Neuron (in vitro differentiated cells): ENCODE data around the gene ZNF106.

Source experiments
- H2AFZ ChIP-seq: one replicate; pipeline ENCODE4 v1.6.1; 2013; ENCODE audit warnings: low read depth, mild to moderate bottlenecking, inconsistent platforms, low read length, moderate library complexity
- H3K27me3 ChIP-seq: one replicate; pipeline ENCODE4 v1.6.1; 2013; ENCODE audit warnings: low read length; ENCODE audit not compliant: insufficient read depth
- H3K36me3 ChIP-seq: one replicate; pipeline ENCODE4 v1.6.1; 2013; ENCODE audit warnings: low read length; ENCODE audit not compliant: insufficient read depth
- H3K4me1 ChIP-seq: one replicate; pipeline ENCODE4 v1.6.1; 2013; ENCODE audit warnings: low read length; ENCODE audit not compliant: insufficient read depth
- H3K4me3 ChIP-seq: 2 replicates; pipeline ENCODE4 v1.5.1; 2013; ENCODE audit warnings: mild to moderate bottlenecking, low read length, moderate library complexity
- H3K9me3 ChIP-seq: one replicate; pipeline ENCODE4 v1.6.1; 2013; ENCODE audit warnings: low read length

Gene ZNF106

DNA sequence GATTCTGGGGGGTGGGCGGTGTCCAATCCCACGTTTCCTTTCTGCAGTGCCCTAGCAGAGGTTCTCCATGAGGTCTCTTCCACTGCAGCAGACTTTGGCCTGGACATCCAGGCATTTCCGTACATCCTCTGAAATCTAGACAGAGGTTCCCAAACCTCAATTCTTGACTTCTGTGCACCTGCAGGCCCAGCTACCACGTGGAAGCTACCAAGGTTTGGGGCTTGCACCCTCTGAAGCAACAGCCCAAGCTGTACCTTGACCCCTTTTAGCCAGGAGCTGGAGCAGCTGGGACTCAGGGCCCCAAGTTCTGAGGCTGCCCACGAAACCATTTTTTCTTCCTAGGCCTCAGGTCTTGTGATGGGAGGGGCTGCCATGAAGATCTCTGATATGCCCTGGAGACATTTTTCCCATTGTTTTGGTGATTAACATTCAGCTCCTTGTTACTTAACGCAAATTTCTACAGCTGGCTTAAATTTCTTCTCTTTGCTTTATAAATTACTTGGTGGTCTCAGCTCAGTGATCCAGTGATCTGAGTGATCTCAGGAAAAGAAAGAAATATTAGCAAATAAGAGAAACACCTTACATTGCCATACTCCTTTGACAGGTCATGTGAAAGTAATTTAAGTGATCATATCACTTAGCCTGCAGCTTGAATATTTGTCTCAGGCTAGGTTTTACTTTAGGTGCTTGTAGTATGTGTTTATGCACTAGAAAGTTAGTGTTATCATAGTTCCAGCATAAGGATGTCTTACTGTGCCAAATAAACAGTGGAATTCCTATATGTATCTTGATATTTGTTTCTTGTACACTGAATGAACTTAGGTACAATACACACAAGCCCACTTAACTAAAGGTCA lies 7.5 kb upstream of the ZNF106 start:
- no peaks in the 10 kb centered on the region for H3K36me3 ChIP-seq
- H2AFZ ChIP-seq, result no peak overlapping the region
- no peak overlapping the region for H3K4me3 ChIP-seq
- H3K27me3 ChIP-seq, result no peaks in the 10 kb centered on the region
- H3K4me1 ChIP-seq, result peaks cover 10% of the 10 kb centered on the region
- H3K9me3 ChIP-seq, result no peaks in the 10 kb centered on the region

DNA sequence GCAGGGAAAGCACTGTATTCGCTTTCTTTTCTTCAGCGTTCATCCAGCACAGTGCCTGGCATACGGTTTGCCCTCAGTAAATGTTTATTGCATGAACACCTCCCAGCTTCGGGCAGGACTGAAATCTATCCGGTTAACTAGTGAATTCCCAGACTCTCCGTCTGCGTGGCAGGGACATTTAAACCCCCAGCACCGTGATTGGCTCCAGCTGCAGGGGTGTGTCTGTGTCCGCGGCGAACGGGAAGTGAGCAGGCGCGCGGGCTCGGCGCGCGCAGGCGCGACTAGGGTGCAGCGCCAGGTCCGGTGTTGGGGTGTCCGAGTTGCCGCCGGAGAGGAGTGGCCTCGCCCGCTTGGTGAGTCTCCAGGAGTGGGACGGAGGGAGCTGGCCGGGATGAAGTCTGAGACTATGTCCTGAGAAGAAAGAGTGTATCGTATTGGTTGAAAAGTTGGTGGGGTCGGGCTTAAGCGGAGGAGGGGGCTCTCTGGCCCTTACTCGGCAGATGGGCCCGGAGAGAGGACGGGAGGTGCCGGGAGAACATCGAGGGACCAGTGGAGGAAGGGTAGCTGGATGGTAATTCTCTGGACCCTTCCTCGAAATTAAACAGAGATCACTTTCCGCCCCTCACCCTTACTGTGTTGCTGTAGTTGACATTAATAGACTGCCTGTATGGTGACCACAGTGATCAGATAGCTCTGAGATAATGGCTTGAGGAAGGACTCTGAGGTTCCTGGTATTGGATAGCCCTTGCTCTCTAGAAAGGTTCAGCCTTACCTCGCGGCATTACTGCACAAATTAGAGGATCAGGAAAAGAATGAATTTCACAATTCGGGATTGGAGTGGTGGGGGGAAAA lies 4.6 kb upstream of the ZNF106 start, which contains the start of gene SNAP23:
Gene SNAP23, plus strand, starts transcription at position 274 of the 852 bp plus-strand sequence. CDS start 16,213 bp downstream, outside the sequence.
- peak within 1 kb of the TSS; percentile 30 for H2AFZ ChIP-seq
- peaks cover 10% of the 10 kb centered on the region for H3K4me1 ChIP-seq
- H3K27me3 ChIP-seq, result no peaks in the 10 kb centered on the region
- no peaks in the 10 kb centered on the region for H3K9me3 ChIP-seq
- H3K36me3 ChIP-seq, result no peaks in the 10 kb centered on the region
- H3K4me3 ChIP-seq, result peak within 1 kb of the TSS; percentile 68

DNA sequence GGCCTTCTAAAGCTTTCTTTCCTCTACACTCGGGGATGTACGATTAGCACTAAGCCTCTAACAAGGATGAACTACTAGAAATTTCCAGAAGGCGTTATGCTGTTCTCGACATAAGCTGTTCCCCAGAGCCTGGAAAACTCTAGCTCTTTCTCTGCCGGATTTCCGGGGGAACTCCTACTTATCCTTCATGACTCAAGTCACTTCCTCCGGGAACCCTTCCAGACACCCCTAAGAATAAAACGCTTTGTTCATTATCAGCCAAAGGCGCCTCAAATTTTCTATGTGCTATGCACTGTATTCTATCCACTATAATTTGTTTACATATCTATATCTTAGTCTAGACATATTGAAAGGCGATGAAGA lies 4.0 kb upstream of the ZNF106 start:
- H3K4me3 ChIP-seq, result peak overlapping the region; percentile 68
- no peaks in the 10 kb centered on the region for H3K9me3 ChIP-seq
- no peaks in the 10 kb centered on the region for H3K27me3 ChIP-seq
- H3K36me3 ChIP-seq, result no peaks in the 10 kb centered on the region
- H2AFZ ChIP-seq, result peak overlapping the region; percentile 30
- H3K4me1 ChIP-seq, result peaks cover 12% of the 10 kb centered on the region

DNA sequence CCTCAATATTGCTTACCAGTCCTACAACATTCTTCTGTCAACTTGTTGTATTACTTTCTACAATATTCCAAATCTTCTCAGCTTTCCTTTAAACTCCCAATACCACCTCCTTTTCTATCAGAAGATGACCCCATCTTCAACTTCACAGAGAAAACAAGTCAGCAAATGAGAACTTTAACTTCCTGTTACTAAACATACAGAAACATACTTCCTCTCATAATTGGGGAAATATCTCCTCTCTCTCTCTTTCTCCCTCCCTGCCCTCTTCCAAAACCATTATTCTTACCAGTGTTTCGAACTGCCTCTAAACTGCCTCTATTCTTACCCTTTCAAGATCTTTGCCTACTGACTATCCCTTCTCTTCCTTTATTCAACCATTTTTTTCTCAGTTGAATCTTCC lies 2.7 kb upstream of the ZNF106 start:
- Histone ChIP-seq H3K9me3 (no peaks in the 10 kb centered on the region), H2AFZ (no peak overlapping the region), H3K4me3 (no peak overlapping the region), H3K4me1 (peaks cover 12% of the 10 kb centered on the region), H3K36me3 (no peaks in the 10 kb centered on the region), H3K27me3 (no peaks in the 10 kb centered on the region)

DNA sequence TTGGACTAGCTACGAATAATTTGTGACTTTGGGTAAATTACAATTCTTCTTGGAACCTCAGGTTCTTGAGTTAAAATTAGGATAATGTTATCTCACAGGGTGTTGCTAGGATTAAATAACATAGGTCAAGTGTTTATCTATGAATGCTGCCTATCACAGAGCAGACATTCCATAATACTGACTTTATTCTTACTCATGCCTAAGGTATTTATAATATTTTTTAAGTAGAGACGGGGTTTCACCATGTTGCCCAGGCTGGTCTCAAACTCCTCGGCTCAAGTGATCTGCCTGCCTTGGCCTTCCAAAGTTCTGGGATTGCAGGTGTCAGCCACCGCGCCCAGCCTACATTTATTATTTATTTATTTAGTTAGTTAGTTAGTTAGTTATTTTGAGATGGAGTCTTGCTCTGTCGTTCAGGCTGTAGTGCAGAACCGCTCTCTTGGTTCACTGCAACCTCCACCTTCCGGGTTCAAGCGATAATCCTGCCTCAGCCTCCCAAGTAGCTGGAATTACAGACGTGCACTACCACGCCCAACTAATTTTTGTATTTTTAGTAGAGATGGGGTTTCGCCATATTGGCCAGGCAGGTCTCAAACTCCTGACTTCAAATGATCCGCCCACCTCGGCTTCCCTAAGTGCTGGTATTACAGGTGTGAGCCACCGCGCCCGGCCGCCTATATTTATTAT lies 741 bp upstream of the ZNF106 start:
- H2AFZ ChIP-seq, result peak overlapping the region; percentile 85
- no peaks in the 10 kb centered on the region for H3K36me3 ChIP-seq
- no peaks in the 10 kb centered on the region for H3K9me3 ChIP-seq
- no peaks in the 10 kb centered on the region for H3K27me3 ChIP-seq
- H3K4me1 ChIP-seq, result peaks cover 11% of the 10 kb centered on the region
- peak overlapping the region; percentile 90 for H3K4me3 ChIP-seq

DNA sequence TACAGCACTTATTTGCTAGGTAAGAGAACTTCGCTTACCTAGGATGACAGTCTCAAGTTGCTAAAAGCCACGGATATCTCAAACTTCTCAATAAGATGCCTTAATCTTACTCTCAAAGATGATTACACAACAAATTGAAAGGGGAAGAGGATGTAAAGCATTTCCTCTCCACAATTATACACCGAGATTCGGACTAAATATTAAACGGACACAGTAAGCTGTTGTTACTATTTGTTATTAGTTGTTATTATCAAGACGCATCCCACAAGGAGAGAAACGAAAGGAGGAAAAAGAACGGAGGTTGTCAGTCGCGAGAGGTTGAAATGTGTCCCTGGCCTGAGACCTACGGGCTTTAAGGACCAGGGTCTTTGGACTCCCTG lies 660 bp downstream of the ZNF106 start:
- H3K4me1 ChIP-seq, result peaks cover 7% of the 10 kb centered on the region
- H3K9me3 ChIP-seq, result no peaks in the 10 kb centered on the region
- peak overlapping the region; percentile 85 for H2AFZ ChIP-seq
- H3K36me3 ChIP-seq, result no peaks in the 10 kb centered on the region
- H3K27me3 ChIP-seq, result no peaks in the 10 kb centered on the region
- peak overlapping the region; percentile 90 for H3K4me3 ChIP-seq

DNA sequence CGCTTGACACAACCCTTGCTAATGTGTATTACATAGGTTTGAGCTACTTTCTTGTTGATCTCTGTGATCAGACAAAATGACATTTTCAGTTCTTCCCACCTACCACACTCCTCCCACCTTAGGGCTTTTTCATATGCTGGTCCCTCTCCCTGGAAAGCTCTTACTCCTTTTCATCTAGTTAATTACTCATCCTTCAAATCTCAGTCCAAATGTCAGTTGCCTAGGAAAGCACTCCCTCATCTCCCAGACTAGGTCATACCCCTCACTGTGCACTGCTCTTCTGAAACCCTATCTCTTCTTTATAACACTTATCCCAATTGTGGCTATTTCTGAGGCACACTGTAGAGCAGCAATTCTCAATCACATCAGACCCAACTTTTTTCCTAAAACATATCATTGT lies 7.3 kb downstream of the ZNF106 start:
- no peak overlapping the region for H2AFZ ChIP-seq
- H3K27me3 ChIP-seq, result no peaks in the 10 kb centered on the region
- H3K4me3 ChIP-seq, result no peak overlapping the region
- H3K36me3 ChIP-seq, result no peaks in the 10 kb centered on the region
- no peaks in the 10 kb centered on the region for H3K9me3 ChIP-seq
- no peaks in the 10 kb centered on the region for H3K4me1 ChIP-seq

DNA sequence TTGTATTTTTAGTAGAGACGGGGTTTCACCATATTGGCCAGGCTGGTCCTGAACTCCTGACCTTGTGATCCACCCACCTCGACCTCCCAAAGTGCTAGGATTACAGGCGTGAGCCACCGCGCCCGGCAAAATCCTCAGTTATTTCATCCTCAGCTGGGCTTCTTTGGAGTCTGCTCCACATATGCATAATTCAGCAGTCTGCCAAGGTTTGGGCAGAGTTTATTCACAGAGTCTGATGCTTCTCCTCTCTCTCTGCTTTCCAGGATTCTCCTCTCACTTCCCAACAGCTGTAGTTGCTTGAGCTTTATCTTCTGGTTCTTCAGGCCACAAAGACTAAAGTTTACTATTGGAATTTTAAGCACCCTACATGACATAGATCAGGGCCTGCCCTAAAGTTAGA lies 8.2 kb downstream of the ZNF106 start:
- no peak overlapping the region for H2AFZ ChIP-seq
- H3K4me1 ChIP-seq, result no peaks in the 10 kb centered on the region
- no peaks in the 10 kb centered on the region for H3K27me3 ChIP-seq
- no peaks in the 10 kb centered on the region for H3K36me3 ChIP-seq
- no peaks in the 10 kb centered on the region for H3K9me3 ChIP-seq
- H3K4me3 ChIP-seq, result no peak overlapping the region

DNA sequence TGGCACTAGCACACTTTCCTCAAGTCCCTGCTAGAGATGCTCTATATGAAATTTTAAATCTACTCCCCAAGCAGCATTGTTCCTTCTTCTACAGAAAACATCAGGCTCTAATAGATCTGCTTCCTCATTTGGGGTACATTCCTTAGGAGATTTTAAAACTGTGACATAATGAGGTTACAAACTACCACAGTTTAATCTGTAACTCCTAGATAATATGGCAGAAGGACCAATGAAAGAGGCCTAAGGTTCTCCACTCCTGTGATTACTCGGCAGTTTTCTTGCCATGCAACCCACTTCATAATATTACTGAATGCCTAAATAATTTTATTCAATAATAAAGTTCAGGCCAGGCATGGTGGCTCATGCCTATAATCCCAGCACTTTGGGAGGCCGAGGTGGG lies 16.1 kb downstream of the ZNF106 start:
- Histone ChIP-seq H2AFZ (no peak overlapping the region), H3K4me3 (no peak overlapping the region), H3K9me3 (no peaks in the 10 kb centered on the region), H3K4me1 (no peaks in the 10 kb centered on the region), H3K36me3 (peaks cover 3% of the 10 kb centered on the region), H3K27me3 (no peaks in the 10 kb centered on the region)

DNA sequence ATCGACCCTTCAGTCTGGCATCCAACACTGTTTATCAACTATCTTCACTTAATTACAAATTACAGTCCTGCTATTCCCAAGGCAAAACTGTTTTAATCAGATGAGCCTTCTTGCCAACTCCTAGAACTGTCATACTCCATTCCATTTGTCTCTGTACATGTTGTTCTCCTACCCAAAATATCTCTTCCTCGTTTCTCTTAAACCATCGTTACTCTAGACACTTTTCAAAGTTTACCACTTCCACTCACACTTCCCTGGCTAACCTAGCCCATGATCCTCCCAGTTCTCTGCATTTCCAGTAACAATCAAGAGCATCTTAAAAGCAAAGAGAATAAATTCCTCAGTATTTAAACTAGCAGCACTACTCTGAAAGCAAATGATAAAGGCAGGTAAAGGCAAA lies 19.9 kb downstream of the ZNF106 start:
- H3K4me3 ChIP-seq, result no peak overlapping the region
- no peak overlapping the region for H2AFZ ChIP-seq
- H3K9me3 ChIP-seq, result no peaks in the 10 kb centered on the region
- no peaks in the 10 kb centered on the region for H3K4me1 ChIP-seq
- peaks cover 3% of the 10 kb centered on the region for H3K36me3 ChIP-seq
- no peaks in the 10 kb centered on the region for H3K27me3 ChIP-seq

DNA sequence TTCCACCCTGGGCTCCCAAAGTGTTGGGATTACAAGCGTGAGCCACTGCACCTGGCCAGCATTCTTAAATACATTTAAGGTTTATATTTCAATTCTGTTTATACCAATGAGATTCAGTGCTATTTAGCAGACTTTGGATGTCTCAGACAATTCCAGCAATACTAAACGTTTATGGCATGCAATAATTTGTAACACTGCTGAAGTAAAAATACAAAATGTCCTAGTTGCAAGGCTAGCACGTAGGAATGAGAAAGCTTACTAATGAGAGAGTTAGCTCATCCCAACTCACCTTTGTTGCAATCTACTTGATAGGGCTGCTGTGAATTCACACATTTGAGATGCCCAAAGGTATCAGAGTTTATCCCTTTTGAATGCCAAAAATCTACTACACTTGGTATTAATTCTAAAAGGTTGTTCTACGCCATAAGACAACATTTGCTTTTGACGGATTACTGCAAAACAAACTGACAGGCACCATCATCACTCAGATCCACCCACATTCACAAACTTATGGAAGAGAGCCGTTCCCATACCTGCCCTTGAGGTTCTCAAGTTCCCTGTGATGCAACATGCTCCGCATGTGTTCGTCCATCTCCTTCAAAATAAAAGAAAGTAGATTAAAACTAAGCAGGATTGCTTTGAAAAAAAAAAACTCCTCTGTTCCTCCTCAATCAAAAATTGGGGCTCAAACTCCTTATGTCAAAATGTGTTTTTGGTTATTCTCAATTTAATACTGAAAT lies 25.3 kb downstream of the ZNF106 start:
- Histone ChIP-seq H3K4me1 (no peaks in the 10 kb centered on the region), H2AFZ (no peak overlapping the region), H3K4me3 (no peak overlapping the region), H3K9me3 (no peaks in the 10 kb centered on the region), H3K27me3 (no peaks in the 10 kb centered on the region), H3K36me3 (peaks cover 5% of the 10 kb centered on the region)

DNA sequence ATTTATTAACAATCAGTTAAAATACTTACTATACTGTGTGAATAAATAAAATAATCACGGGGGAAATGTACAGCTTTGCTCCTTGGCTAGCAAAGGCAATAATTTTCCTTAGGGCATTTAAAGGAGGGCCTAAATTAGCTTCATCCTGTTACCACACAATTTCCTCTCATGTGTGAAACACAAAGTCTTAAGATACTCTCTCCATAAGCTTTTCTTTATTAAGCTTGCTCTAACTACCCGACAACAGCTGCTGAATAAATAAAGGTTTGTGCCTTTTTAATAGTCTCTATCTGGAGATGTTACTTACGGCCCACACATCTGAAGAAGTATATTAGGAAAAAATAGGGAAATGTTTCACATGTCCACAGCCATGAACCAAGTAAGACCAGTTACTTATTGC lies 29.7 kb downstream of the ZNF106 start:
- Histone ChIP-seq H3K9me3 (no peaks in the 10 kb centered on the region), H3K4me1 (peaks cover 17% of the 10 kb centered on the region), H3K36me3 (peaks cover 5% of the 10 kb centered on the region), H3K4me3 (no peak overlapping the region), H3K27me3 (no peaks in the 10 kb centered on the region), H2AFZ (no peak overlapping the region)
